CD4-positive, alpha-beta memory T cell (primary cell): Measurements from ENCODE around the gene GGT1. TPM values are rescaled to one million over a fixed set of nuclear protein-coding genes. Genes with fewer than 3 reads are reported as not detected.
"Not testable (repeated sequence)": the region's sequence is repeated elsewhere in the genome, so short reads cannot be mapped to it uniquely, and the experiment has no call there.

ENCODE experiments used
- CTCF ChIA-PET: fragments of 350-600 bp; sonication (Branson Sonifier 250); formaldehyde crosslinking; loops from one replicate; lab custom pipeline; 2021; ENCODE audit warnings: inconsistent platforms; ENCODE audit not compliant: partially characterized antibody; lab: Charles Lee
- POLR2A ChIA-PET: fragments of 350-600 bp; sonication (Branson Sonifier 250); formaldehyde crosslinking; loops from one replicate; lab custom pipeline; 2021; ENCODE audit not compliant: partially characterized antibody; lab: Charles Lee
- DNase-seq, 5 donors: peaks; one replicate each; pipeline versions ENCODE4 v3.0.0 to v3.0.0-alpha.2; 2020 to 2022; ENCODE audit warnings: mixed read lengths in 1 of 5
- H3K27ac ChIP-seq: one replicate; pipeline ENCODE4 v1.7.0; 2013; ENCODE audit warnings: low read depth, low read length
- H3K27me3 ChIP-seq: 2 replicates; pipeline ENCODE4 v1.7.0; 2013; ENCODE audit warnings: mild to moderate bottlenecking, low read length, moderate library complexity; ENCODE audit not compliant: insufficient read depth
- H3K36me3 ChIP-seq: 2 replicates; pipeline ENCODE4 v1.7.0; 2013; ENCODE audit warnings: mild to moderate bottlenecking, low read length, moderate library complexity; ENCODE audit not compliant: insufficient read depth
- H3K4me1 ChIP-seq: 2 replicates; pipeline ENCODE4 v1.7.0; 2013; ENCODE audit warnings: mild to moderate bottlenecking, low read length, moderate library complexity; ENCODE audit not compliant: insufficient read depth
- H3K4me3 ChIP-seq, 2 donors: one replicate each; pipeline ENCODE4 v1.7.0; 2013; ENCODE audit warnings: low read length in 2 of 2, mild to moderate bottlenecking in 1 of 2
- H3K9me3 ChIP-seq, 2 donors: one replicate each; pipeline ENCODE4 v1.7.0; 2013; ENCODE audit warnings: low read length in 2 of 2, control low read depth in 1 of 2; ENCODE audit not compliant: control insufficient read depth in 1 of 2
- H3K27ac Mint-ChIP-seq, 7 donors: one replicate each; pipeline ENCODE4 v1.8.0; 2020 to 2021; ENCODE audit warnings: mixed read lengths in 7 of 7, mild to moderate bottlenecking in 6 of 7, inconsistent platforms in 3 of 7, moderate library complexity in 3 of 7
- H3K27me3 Mint-ChIP-seq, 2 donors: one replicate each; pipeline ENCODE4 v1.8.0; 2020 to 2021; ENCODE audit warnings: mixed read lengths in 2 of 2
- H3K36me3 Mint-ChIP-seq, 2 donors: one replicate each; pipeline ENCODE4 v1.8.0; 2020 to 2021; ENCODE audit warnings: mixed read lengths in 2 of 2, inconsistent platforms in 1 of 2, mild to moderate bottlenecking in 1 of 2
- H3K4me1 Mint-ChIP-seq, 4 donors: one replicate each; pipeline ENCODE4 v1.8.0; 2020 to 2021; ENCODE audit warnings: mixed read lengths in 4 of 4, mild to moderate bottlenecking in 1 of 4
- H3K4me3 Mint-ChIP-seq, 8 donors: one replicate each; pipeline ENCODE4 v1.8.0; 2020 to 2021; ENCODE audit warnings: mixed read lengths in 8 of 8, mild to moderate bottlenecking in 7 of 8, moderate library complexity in 6 of 8, inconsistent platforms in 3 of 8
- H3K9me3 Mint-ChIP-seq, 8 donors: one replicate each; pipeline ENCODE4 v1.8.0; 2020 to 2021; ENCODE audit warnings: mixed read lengths in 8 of 8, mild to moderate bottlenecking in 5 of 8, inconsistent platforms in 3 of 8, moderate library complexity in 1 of 8
- intact Hi-C: fragments of 100-400 bp; cut with micrococcal nuclease; formaldehyde crosslinking; loops from one replicate; pipeline ENCODE4 v1.15.1; 2023
- polyA plus RNA-seq, 2 donors: library from polyadenylated mRNA; unstranded; fragments of 300-500 nt; fragmentation: Illumina TruSeq; gene quantifications; one replicate each; pipeline ENCODE4 v1.2.3, GENCODE V29; 2021
- total RNA-seq, 2 experiments: library from RNA; stranded (reverse); gene quantifications; one replicate each; pipeline ENCODE4 v1.2.3, GENCODE V29; 2021

GGT1 gene
- total and polyA plus RNA-seq, 4 experiments from 2014 or later = 11.9 to 28.3 (median 22.6) TPM

GRCh38 chr22:24645408-24646399 lies 42.7 kb downstream of the GGT1 start:
- H3K4me3 Mint-ChIP-seq, H3K36me3 ChIP-seq, H3K4me3 ChIP-seq, H3K27ac ChIP-seq, CTCF ChIA-PET, POLR2A ChIA-PET, H3K9me3 Mint-ChIP-seq, H3K27me3 Mint-ChIP-seq, H3K36me3 Mint-ChIP-seq, intact Hi-C loops, H3K27me3 ChIP-seq, DNase-seq, H3K4me1 ChIP-seq, H3K27ac Mint-ChIP-seq, H3K4me1 Mint-ChIP-seq, H3K9me3 ChIP-seq: not testable (repeated sequence)

DNA sequence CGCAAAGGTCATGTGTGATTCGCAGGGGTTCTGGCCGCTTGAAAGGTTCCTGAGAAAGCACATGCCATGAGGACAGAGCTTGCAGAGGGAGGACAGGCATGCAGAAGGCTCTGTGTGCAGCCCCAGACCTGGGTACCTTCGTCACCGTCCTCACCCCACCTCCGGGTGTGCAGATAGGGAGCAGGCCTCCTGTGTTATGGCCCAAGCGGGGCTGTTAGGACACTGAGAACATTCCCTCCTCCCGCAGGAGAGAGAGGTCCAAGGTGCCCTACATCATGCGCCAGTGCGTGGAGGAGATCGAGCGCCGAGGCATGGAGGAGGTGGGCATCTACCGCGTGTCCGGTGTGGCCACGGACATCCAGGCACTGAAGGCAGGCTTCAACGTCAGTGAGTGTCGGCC lies 43.8 kb downstream of the GGT1 start:
- H3K4me1 ChIP-seq, H3K9me3 Mint-ChIP-seq, H3K4me3 ChIP-seq, H3K27me3 Mint-ChIP-seq, POLR2A ChIA-PET, DNase-seq, CTCF ChIA-PET, H3K27ac Mint-ChIP-seq, H3K4me1 Mint-ChIP-seq, H3K9me3 ChIP-seq, H3K4me3 Mint-ChIP-seq, intact Hi-C loops, H3K36me3 Mint-ChIP-seq, H3K36me3 ChIP-seq, H3K27ac ChIP-seq, H3K27me3 ChIP-seq: not testable (repeated sequence)

DNA sequence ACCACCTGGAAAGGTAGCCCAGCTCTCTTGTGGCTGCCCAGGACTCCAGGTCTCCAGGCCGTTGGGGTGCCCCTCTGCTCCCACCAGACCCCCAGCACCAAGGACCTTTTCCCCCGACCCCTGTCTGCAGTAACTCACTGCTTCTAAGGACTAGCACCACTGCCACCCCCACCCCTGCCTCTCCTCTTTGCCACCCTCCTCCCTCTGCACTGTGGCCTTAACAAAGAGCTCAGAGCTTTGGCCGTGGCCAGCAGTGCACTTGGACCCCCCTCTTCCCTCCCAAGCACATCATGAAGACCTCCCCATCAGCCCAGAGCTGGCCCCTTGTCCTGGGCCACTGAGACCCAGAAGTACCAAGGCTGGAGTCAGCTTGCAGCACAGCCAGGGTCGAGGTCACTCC lies 46.4 kb downstream of the GGT1 start:
- H3K4me1 ChIP-seq, CTCF ChIA-PET, H3K27me3 ChIP-seq, DNase-seq, H3K27ac Mint-ChIP-seq, H3K27ac ChIP-seq, H3K27me3 Mint-ChIP-seq, H3K4me3 ChIP-seq, H3K36me3 Mint-ChIP-seq, H3K9me3 ChIP-seq, POLR2A ChIA-PET, H3K9me3 Mint-ChIP-seq, H3K4me1 Mint-ChIP-seq, H3K36me3 ChIP-seq, H3K4me3 Mint-ChIP-seq, intact Hi-C loops: not testable (repeated sequence)

GRCh38 chr22:24650884-24651283 lies 47.9 kb downstream of the GGT1 start:
- H3K4me3 Mint-ChIP-seq, H3K27me3 ChIP-seq, CTCF ChIA-PET, H3K9me3 Mint-ChIP-seq, H3K4me1 ChIP-seq, H3K36me3 ChIP-seq, H3K27ac Mint-ChIP-seq, H3K9me3 ChIP-seq, intact Hi-C loops, H3K4me1 Mint-ChIP-seq, H3K36me3 Mint-ChIP-seq, H3K4me3 ChIP-seq, POLR2A ChIA-PET, H3K27ac ChIP-seq, H3K27me3 Mint-ChIP-seq: not testable (repeated sequence)
- DNase-seq = peak; percentile 27 to 56 (median 39)

GRCh38 chr22:24665395-24665794 lies 62.4 kb downstream of the GGT1 start:
- H3K27ac Mint-ChIP-seq, CTCF ChIA-PET, POLR2A ChIA-PET: not testable (repeated sequence)

GRCh38 chr22:24667904-24668303 lies 64.9 kb downstream of the GGT1 start:
- H3K27ac ChIP-seq, H3K4me3 Mint-ChIP-seq, H3K9me3 Mint-ChIP-seq, CTCF ChIA-PET, H3K36me3 Mint-ChIP-seq, H3K4me1 ChIP-seq, H3K27me3 ChIP-seq, H3K36me3 ChIP-seq, intact Hi-C loops, H3K4me1 Mint-ChIP-seq, H3K27ac Mint-ChIP-seq, H3K4me3 ChIP-seq, H3K27me3 Mint-ChIP-seq, POLR2A ChIA-PET, DNase-seq, H3K9me3 ChIP-seq: not testable (repeated sequence)

More at GRCh38 chr22:24665395-24665794, 62.4 kb downstream of the GGT1 start:
- H3K9me3 Mint-ChIP-seq, H3K4me1 ChIP-seq, H3K27me3 Mint-ChIP-seq, H3K36me3 ChIP-seq, H3K4me3 ChIP-seq, intact Hi-C loops, H3K27ac ChIP-seq, H3K36me3 Mint-ChIP-seq, DNase-seq, H3K9me3 ChIP-seq, H3K27me3 ChIP-seq, H3K4me3 Mint-ChIP-seq, H3K4me1 Mint-ChIP-seq: not testable (repeated sequence)

GRCh38 chr22:24672532-24672931 lies 69.5 kb downstream of the GGT1 start:
- DNase-seq, H3K36me3 ChIP-seq, CTCF ChIA-PET, H3K4me3 Mint-ChIP-seq, H3K27ac ChIP-seq, H3K9me3 ChIP-seq, H3K9me3 Mint-ChIP-seq, H3K27ac Mint-ChIP-seq, H3K27me3 ChIP-seq, H3K4me1 ChIP-seq, H3K4me3 ChIP-seq, H3K36me3 Mint-ChIP-seq, intact Hi-C loops, POLR2A ChIA-PET, H3K4me1 Mint-ChIP-seq, H3K27me3 Mint-ChIP-seq: not testable (repeated sequence)
